ENCODE measurements around the gene EZH2. TPM values are rescaled to one million over a fixed set of nuclear protein-coding genes. Genes with fewer than 3 reads are reported as not detected.

EZH2 gene
- total and polyA plus RNA-seq, 2 experiments from 2014 or later: 10.7 to 11.7 TPM

DNA sequence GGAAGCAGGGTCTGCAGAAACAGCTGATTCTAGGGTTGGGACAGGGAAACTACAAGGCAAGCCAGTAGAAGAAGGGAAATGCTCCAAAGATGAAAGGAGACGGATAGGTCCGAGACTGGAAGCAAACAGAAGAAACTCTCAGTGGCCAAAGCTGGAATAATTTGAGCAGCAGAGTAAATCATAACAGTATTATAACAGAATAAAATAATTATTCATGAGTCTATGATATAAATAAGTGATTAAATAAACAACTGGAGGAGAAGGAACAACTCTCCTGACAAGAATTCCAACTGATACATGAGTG, 27.6 kb downstream of the EZH2 start:
- Histone ChIP-seq H3K79me2 (peaks cover 100% of the 10 kb centered on the region), H3K4me1 (ENCODE audit: insufficient read depth) (no peaks in the 10 kb centered on the region), H3K27ac (no peak overlapping the region), H3K9me3 (ENCODE audit: low read depth) (no peaks in the 10 kb centered on the region), H4K20me1 (ENCODE audit: insufficient read depth, poor library complexity, severe bottlenecking) (no peaks in the 10 kb centered on the region), H3K4me2 (no peak overlapping the region), H3K36me3 (replicated peaks; ENCODE audit: insufficient read depth, low read depth) (no peaks in the 10 kb centered on the region), H3K4me3 (no peak overlapping the region), H3K9me2 (replicated peaks; ENCODE audit: insufficient read depth) (no peaks in the 10 kb centered on the region), H2AFZ (no peak overlapping the region), H3K27me3 (no peaks in the 10 kb centered on the region)
- 91% methylated on average over 2 of the region's 2 CpGs for WGBS (ENCODE audit: low lambda C conversion rate, missing lambda C conversion rate)
- DNase-seq (ENCODE audit: low spot score): no peak
- TF ChIP-seq CTCF (IDR thresholded peaks at IDR 0.05; ENCODE audit: poor library complexity): no peak
- no peak for TF ChIP-seq EZH2 (IDR thresholded peaks at IDR 0.05; ENCODE audit: borderline replicate concordance)
- TF ChIP-seq EZH2phosphoT487 (IDR thresholded peaks at IDR 0.05; ENCODE audit: low read depth, severe bottlenecking, unreplicated experiment): no peak

DNA sequence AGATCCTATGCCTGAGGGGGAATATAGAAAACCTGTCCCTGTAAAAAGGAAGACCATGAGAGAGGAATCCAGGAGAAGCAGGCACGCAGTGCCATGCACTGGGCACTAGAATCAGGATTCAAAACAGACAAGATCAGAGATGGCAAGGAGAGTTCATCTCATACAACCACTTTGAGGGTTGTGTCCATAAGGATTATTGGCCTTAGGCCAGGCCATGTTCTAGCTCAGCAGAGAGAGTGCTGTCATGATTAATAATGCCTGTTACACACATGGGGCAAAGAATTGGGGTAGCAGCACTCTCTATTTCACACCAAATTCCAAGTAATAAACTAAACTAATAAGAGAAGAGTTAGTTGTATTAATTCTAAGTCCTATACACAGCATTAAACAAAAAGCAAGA, 29.1 kb downstream of the EZH2 start:
- TF ChIP-seq EZH2phosphoT487 (IDR thresholded peaks at IDR 0.05; ENCODE audit: low read depth, severe bottlenecking, unreplicated experiment) (no peak), EZH2 (IDR thresholded peaks at IDR 0.05; ENCODE audit: borderline replicate concordance) (no peak)
- Histone ChIP-seq H3K4me3 (no peak overlapping the region), H3K9me3 (ENCODE audit: low read depth) (no peaks in the 10 kb centered on the region), H2AFZ (no peak overlapping the region), H3K36me3 (replicated peaks; ENCODE audit: insufficient read depth, low read depth) (no peaks in the 10 kb centered on the region), H3K27ac (no peak overlapping the region), H3K4me1 (ENCODE audit: insufficient read depth) (no peaks in the 10 kb centered on the region), H3K9me2 (replicated peaks; ENCODE audit: insufficient read depth) (no peaks in the 10 kb centered on the region), H3K27me3 (no peaks in the 10 kb centered on the region), H3K79me2 (peaks cover 100% of the 10 kb centered on the region), H3K4me2 (no peak overlapping the region), H4K20me1 (ENCODE audit: insufficient read depth, poor library complexity, severe bottlenecking) (no peaks in the 10 kb centered on the region)
- WGBS (ENCODE audit: low lambda C conversion rate, missing lambda C conversion rate): 96% methylated on average over 1 of the region's 1 CpG
- DNase-seq (ENCODE audit: low spot score): no peak

DNA sequence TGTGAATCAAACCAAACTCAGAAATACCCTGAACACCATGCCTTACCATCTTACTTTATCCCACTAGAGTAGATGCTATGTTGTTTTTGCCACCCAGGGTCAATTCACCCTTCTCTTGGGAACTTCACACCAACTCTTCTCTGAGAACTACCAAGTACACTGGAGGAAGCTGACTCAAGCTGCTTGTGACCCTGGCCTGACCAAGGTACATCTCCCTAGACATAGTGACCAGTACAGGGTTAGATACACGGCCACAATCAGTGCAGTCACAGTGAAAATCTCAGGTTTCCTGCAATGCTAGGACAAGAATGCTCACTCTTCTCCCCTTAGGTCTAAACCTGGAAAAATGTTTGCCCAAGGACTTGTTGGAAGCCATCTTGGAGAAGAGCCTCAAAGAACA, 31.8 kb downstream of the EZH2 start:
- Histone ChIP-seq H2AFZ (no peak overlapping the region), H3K36me3 (replicated peaks; ENCODE audit: insufficient read depth, low read depth) (no peaks in the 10 kb centered on the region), H3K9me2 (replicated peaks; ENCODE audit: insufficient read depth) (no peaks in the 10 kb centered on the region), H3K27ac (no peak overlapping the region), H3K4me3 (no peak overlapping the region), H3K4me2 (no peak overlapping the region), H3K4me1 (ENCODE audit: insufficient read depth) (peaks cover 8% of the 10 kb centered on the region), H3K79me2 (peaks cover 92% of the 10 kb centered on the region), H3K9me3 (ENCODE audit: low read depth) (no peaks in the 10 kb centered on the region), H3K27me3 (no peaks in the 10 kb centered on the region), H4K20me1 (ENCODE audit: insufficient read depth, poor library complexity, severe bottlenecking) (no peaks in the 10 kb centered on the region)
- WGBS (ENCODE audit: low lambda C conversion rate, missing lambda C conversion rate): 89% methylated on average over 1 of the region's 1 CpG
- no peak for DNase-seq (ENCODE audit: low spot score)
- TF ChIP-seq EZH2phosphoT487 (IDR thresholded peaks at IDR 0.05; ENCODE audit: low read depth, severe bottlenecking, unreplicated experiment): no peak
- TF ChIP-seq EZH2 (IDR thresholded peaks at IDR 0.05; ENCODE audit: borderline replicate concordance): no peak
- TF ChIP-seq CTCF (IDR thresholded peaks at IDR 0.05; ENCODE audit: poor library complexity): no peak

GRCh38 chr7:148850564-148850963, 33.5 kb downstream of the EZH2 start:
- Histone ChIP-seq H3K4me2 (no peak overlapping the region), H3K9me2 (replicated peaks; ENCODE audit: insufficient read depth) (no peaks in the 10 kb centered on the region), H4K20me1 (ENCODE audit: insufficient read depth, poor library complexity, severe bottlenecking) (no peaks in the 10 kb centered on the region), H3K27me3 (no peaks in the 10 kb centered on the region), H2AFZ (no peak overlapping the region), H3K4me1 (ENCODE audit: insufficient read depth) (peaks cover 8% of the 10 kb centered on the region), H3K36me3 (replicated peaks; ENCODE audit: insufficient read depth, low read depth) (no peaks in the 10 kb centered on the region), H3K4me3 (no peak overlapping the region), H3K9me3 (ENCODE audit: low read depth) (no peaks in the 10 kb centered on the region), H3K79me2 (peaks cover 78% of the 10 kb centered on the region), H3K27ac (no peak overlapping the region)
- TF ChIP-seq EZH2 (IDR thresholded peaks at IDR 0.05; ENCODE audit: borderline replicate concordance): no peak
- TF ChIP-seq EZH2phosphoT487 (IDR thresholded peaks at IDR 0.05; ENCODE audit: low read depth, severe bottlenecking, unreplicated experiment): no peak
- TF ChIP-seq CTCF (IDR thresholded peaks at IDR 0.05; ENCODE audit: poor library complexity): no peak
- no peak for DNase-seq (ENCODE audit: low spot score)
- 95% methylated on average over 5 of the region's 5 CpGs for WGBS (ENCODE audit: low lambda C conversion rate, missing lambda C conversion rate)

Measured in hepatocyte (in vitro differentiated cells).